ENCODE measurements around the gene LMTK2. TPM values are rescaled to one million over a fixed set of nuclear protein-coding genes. Genes with fewer than 3 reads are reported as not detected.

Gene LMTK2
- total and polyA plus RNA-seq, 2 experiments from 2014 or later: 6.7 to 23.8 TPM

- Histone ChIP-seq H3K27me3 (no peaks in the 10 kb centered on the region), H3K36me3 (no peaks in the 10 kb centered on the region), H3K4me3 (no peak overlapping the region), H3K4me1 (ENCODE audit: low read depth) (no peaks in the 10 kb centered on the region), H3K9me3 (ENCODE audit: low read depth) (no peaks in the 10 kb centered on the region), H3K27ac (no peak overlapping the region)
- no peak for TF ChIP-seq CTCF (IDR thresholded peaks at IDR 0.05; ENCODE audit: low read depth, low read length)
- DNase-seq (ENCODE audit: low read depth in 1 of 2, low spot score in 1 of 2): peak in 1 of 2 donors; percentile 32
Measured at GRCh38 chr7:98066934-98067507, 39.6 kb upstream of the LMTK2 start.

- TF ChIP-seq CTCF (IDR thresholded peaks at IDR 0.05; ENCODE audit: low read depth, low read length): no peak
- Histone ChIP-seq H3K4me1 (ENCODE audit: low read depth) (peaks cover 4% of the 10 kb centered on the region), H3K36me3 (no peaks in the 10 kb centered on the region), H3K9me3 (ENCODE audit: low read depth) (no peaks in the 10 kb centered on the region), H3K27me3 (no peaks in the 10 kb centered on the region), H3K4me3 (no peak overlapping the region), H3K27ac (no peak overlapping the region)
- DNase-seq (ENCODE audit: low read depth in 1 of 2, low spot score in 1 of 2): no peak
Measured at GRCh38 chr7:98073047-98073446, 33.6 kb upstream of the LMTK2 start.

- no peak overlapping the region for H3K4me3 ChIP-seq
- H3K4me1 ChIP-seq (ENCODE audit: low read depth): peaks cover 12% of the 10 kb centered on the region
- TF ChIP-seq CTCF (IDR thresholded peaks at IDR 0.05; ENCODE audit: low read depth, low read length): no peak
- no peaks in the 10 kb centered on the region for H3K27me3 ChIP-seq
- H3K36me3 ChIP-seq: no peaks in the 10 kb centered on the region
- H3K27ac ChIP-seq: no peak overlapping the region
- DNase-seq (ENCODE audit: low read depth in 1 of 2, low spot score in 1 of 2): no peak
- no peaks in the 10 kb centered on the region for H3K9me3 ChIP-seq (ENCODE audit: low read depth)
Measured at GRCh38 chr7:98075801-98076200, 30.9 kb upstream of the LMTK2 start.

- no peaks in the 10 kb centered on the region for H3K27me3 ChIP-seq
- no peaks in the 10 kb centered on the region for H3K9me3 ChIP-seq (ENCODE audit: low read depth)
- peaks cover 12% of the 10 kb centered on the region for H3K4me1 ChIP-seq (ENCODE audit: low read depth)
- TF ChIP-seq CTCF (IDR thresholded peaks at IDR 0.05; ENCODE audit: low read depth, low read length): no peak
- peak overlapping the region; percentile 60 for H3K27ac ChIP-seq
- no peak overlapping the region for H3K4me3 ChIP-seq
- DNase-seq (ENCODE audit: low read depth in 1 of 2, low spot score in 1 of 2): peak in 1 of 2 donors; percentile 9
- H3K36me3 ChIP-seq: no peaks in the 10 kb centered on the region
Measured at GRCh38 chr7:98077762-98078161, 28.9 kb upstream of the LMTK2 start.

GRCh38 chr7:98078197-98078870 lies 28.3 kb upstream of the LMTK2 start:
- no peak for TF ChIP-seq CTCF (IDR thresholded peaks at IDR 0.05; ENCODE audit: low read depth, low read length)
- Histone ChIP-seq H3K27me3 (no peaks in the 10 kb centered on the region), H3K27ac (peak overlapping the region; percentile 60), H3K4me1 (ENCODE audit: low read depth) (peaks cover 15% of the 10 kb centered on the region), H3K36me3 (no peaks in the 10 kb centered on the region), H3K9me3 (ENCODE audit: low read depth) (no peaks in the 10 kb centered on the region), H3K4me3 (no peak overlapping the region)
- no peak for DNase-seq (ENCODE audit: low read depth in 1 of 2, low spot score in 1 of 2)

Measured in cardiac muscle cell (in vitro differentiated cells and primary cell).